GOT3 (cell line): ENCODE measurements around the gene TENM3.

Experiments used
- DNase-seq: peaks from one replicate; lab custom pipeline; 2025; ENCODE audit warnings: mixed read lengths; lab: John Stamatoyannopoulos, UW

The TENM3 gene

GRCh38 chr4:182451441-182451840, 208.2 kb downstream of the TENM3 start:
- no peak for DNase-seq

GRCh38 chr4:182453830-182454229, 210.6 kb downstream of the TENM3 start:
- DNase-seq = no peak

GRCh38 chr4:182454440-182455013, 211.3 kb downstream of the TENM3 start:
- DNase-seq = no peak

GRCh38 chr4:182465114-182465513, 221.9 kb downstream of the TENM3 start:
- no peak for DNase-seq

DNA sequence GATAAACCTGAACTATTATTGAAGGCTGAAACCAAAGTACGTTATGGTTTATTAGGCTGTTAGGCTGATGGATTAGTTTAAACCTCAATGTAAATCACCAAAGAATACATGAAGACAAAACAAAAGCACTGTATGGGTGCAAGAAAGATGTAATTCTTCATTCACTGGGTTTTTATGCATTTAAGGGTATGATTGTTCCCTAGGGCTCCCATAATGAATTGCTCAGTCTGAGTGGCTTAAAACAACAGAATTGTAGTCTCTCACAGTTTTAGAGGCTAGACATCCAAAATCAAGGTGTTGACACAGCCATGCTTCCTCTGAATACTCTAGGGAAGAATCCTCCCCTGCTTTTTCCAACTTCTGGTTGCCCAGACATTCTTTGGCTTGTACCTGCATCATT, 222.8 kb downstream of the TENM3 start:
- DNase-seq = no peak

DNA sequence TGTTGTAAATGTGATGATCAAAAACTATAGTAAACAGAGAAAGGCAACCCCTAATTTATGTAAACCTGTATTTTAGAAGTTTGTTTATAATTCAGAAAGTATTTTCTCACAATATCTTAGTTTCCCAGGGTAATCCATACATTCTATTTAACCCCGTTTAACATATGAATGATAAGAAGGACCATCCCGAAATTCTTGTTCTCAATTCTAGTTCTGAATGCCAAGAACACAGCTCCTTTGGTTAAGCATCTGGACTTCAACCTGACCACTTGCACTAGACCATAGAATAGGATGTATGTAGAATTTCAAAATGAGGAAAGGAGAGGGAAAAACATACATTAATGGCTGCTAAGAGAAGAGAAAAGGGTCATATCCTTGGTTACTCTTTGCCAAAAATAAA, 227.0 kb downstream of the TENM3 start:
- no peak for DNase-seq

GRCh38 chr4:182475539-182475938, 232.3 kb downstream of the TENM3 start:
- no peak for DNase-seq

- DNase-seq = no peak
These were observed 235.3 kb downstream of the TENM3 start for GRCh38 chr4:182478475-182478874.

DNA sequence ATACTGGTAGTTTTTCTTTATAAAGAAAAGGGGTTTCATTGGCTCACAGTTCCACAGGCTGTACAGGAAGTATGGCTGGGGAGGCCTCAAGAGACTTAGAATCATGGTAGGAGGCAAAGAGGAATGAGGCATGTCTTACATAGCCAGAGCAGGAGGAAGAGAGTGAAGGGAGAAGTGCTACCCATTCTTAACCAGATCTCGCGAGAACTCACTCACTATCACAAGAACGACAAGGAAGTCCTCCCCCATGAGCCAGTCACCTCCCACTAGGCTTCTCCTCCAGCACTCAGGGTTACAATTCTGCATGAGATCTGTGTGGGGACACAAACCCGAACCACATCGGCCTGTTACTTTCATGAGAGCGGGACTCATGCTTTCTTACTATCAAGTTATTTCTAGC, 240.5 kb downstream of the TENM3 start:
- DNase-seq = no peak

DNA sequence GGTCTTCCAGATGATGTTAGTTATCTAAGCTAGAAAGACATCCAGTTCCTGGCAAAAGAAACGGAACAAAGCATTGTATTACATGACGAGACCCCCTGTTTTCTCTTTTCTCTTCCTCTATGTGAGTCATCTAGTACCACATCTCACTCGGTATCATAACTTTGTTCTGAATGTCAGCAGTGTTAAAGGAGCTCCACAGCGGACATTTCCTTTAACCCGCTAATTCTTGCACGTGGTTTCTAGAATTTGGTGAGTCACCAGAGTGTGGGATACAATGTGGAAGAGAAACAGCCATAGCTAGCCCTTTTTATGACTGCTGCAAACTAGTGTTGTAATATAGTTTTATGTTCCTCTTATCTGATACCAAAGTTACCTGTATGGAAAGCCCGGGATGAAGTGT, 243.7 kb downstream of the TENM3 start:
- DNase-seq = no peak

DNA sequence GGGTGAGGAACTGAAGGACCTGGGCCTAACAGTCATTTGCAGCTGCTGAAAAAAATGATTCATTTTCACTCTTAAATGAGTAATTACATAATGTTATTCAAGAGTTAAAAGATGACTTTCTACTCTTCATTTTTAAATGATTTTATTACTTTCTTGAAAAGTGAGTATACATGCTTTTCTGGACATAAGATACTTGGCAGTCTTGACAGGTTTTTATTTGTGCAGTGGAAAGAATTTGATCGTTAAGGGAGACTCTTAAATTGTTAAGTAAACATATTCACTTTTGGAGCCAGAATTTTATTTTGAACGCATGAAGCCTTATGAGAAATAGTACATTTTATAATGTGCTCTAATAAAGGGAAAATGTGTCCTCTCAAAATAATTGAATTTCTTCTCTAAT, 245.7 kb downstream of the TENM3 start:
- DNase-seq = no peak

GRCh38 chr4:182489607-182490006, 246.4 kb downstream of the TENM3 start:
- DNase-seq = no peak

- no peak for DNase-seq
These were observed 248.5 kb downstream of the TENM3 start for GRCh38 chr4:182491719-182492118.

- no peak for DNase-seq
These were observed 249.2 kb downstream of the TENM3 start for GRCh38 chr4:182492423-182492822.

GRCh38 chr4:182493377-182493776, 250.2 kb downstream of the TENM3 start:
- no peak for DNase-seq

- no peak for DNase-seq
These were observed 250.9 kb downstream of the TENM3 start for GRCh38 chr4:182494103-182494502.

- DNase-seq = no peak
These were observed 251.8 kb downstream of the TENM3 start for GRCh38 chr4:182495031-182495430.

GRCh38 chr4:182495645-182496385, 252.6 kb downstream of the TENM3 start:
- DNase-seq = no peak

DNA sequence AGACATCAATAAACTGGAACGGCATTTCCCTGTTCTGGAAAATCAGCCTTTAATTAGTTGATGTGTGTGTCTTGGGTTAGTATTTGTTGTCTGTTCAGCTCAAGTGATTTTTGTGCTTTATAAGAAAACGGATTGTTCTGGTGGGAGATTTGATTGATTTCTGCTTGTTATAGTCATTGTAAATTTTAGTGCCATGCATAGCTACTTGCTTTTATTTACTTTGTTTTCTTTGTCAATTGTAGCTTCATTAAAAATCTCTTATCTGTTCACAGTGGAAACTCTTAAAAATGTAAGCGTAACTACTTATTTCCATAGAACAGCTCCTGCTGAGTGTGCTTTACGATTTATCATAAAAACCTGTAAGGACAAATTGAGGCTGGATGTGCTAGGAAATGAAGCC, 253.2 kb downstream of the TENM3 start:
- no peak for DNase-seq

DNA sequence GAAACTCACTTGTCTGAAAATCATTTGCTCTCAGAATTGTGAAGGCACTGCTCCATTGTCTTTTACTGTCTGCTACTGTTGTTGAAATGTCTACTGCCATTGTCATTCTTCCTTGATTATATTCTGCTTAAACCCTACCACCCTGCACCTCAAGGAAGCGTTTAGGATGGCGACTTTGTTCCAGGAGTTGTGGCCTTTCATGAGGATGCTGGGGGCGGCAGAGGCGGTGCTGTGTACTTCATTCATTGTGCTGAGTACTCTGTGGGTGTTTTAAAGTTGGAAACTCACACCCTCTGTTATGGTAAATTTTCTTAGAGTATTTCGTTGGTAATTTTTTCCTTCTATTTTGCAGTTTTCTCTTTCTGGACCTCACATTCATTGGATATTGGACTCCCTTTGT, 258.9 kb downstream of the TENM3 start:
- no peak for DNase-seq

GRCh38 chr4:182504463-182504862, 261.3 kb downstream of the TENM3 start:
- DNase-seq = no peak

DNA sequence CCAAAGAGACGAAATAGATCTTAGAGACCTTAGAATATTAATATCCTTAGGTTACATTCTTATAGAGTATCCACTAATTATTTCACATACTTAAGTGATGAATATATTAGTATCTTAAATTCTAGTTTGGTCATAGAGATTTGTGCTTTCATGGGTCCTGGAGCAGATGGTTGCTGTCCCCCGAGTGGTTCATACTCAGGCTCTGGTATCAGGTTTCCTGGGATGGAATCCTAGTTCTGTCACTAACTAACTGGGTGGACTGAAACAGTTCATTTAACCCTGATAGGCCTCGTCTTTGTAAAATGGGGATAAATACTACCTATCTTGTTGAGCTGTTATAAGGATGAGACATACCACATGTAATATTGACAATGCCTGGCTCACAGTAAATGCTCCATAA, 264.6 kb downstream of the TENM3 start:
- DNase-seq = no peak

DNA sequence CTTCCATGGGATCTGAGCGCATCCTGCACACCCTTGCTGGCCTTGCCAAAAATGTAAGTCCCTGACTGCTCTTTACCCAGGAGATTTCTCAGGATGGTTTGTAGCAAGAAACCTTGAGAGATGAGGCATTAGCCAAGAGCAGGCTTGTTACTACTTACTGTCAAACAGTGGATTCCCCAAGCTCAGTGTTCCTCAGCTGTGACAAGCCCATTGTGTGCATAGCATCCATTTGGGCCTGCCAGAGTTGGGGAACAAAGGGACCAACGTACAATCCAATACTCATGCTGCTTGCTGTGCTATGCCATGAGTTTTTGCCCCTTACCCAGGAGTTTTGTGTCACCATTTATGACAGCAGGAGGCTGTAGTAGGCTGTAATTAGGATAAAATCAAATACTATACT, 267.6 kb downstream of the TENM3 start:
- DNase-seq = no peak
